GM23338 (cell line): Measurements from ENCODE around the gene ZBTB7B. TPM values are rescaled to one million over a fixed set of nuclear protein-coding genes. Genes with fewer than 3 reads are reported as not detected.

Experiments used
- EZH2 ChIP-seq: fragments of 200-600 bp; sonication (generic); IDR thresholded peaks from one replicate; pipeline ENCODE4 v1.8.0; 2017; ENCODE audit warnings: antibody characterized with exemption, mild to moderate bottlenecking, low read depth; ENCODE audit not compliant: unreplicated experiment
- NANOG ChIP-seq: IDR thresholded peaks from 2 replicates; pipeline ENCODE4 v1.6.1; 2016; ENCODE audit warnings: antibody characterized with exemption, borderline replicate concordance
- REST ChIP-seq: IDR thresholded peaks from one replicate; pipeline ENCODE4 v1.6.1; 2018; ENCODE audit warnings: antibody characterized with exemption; ENCODE audit not compliant: unreplicated experiment
- STAT1 ChIP-seq: IDR thresholded peaks from one replicate; pipeline ENCODE4 v1.6.1; 2016; ENCODE audit warnings: antibody characterized with exemption; ENCODE audit not compliant: unreplicated experiment
- ZNF331 ChIP-seq: fragments of 250-450 bp; sonication (Bioruptor Pico); IDR thresholded peaks from 2 replicates; pipeline ENCODE4 v1.5.0; 2020; ENCODE audit warnings: low read depth, mild to moderate bottlenecking, moderate library complexity
- ZNF462 ChIP-seq: fragments of 250-450 bp; sonication (Bioruptor Pico); IDR thresholded peaks from 2 replicates; pipeline ENCODE4 v1.5.0; 2020; ENCODE audit warnings: mild to moderate bottlenecking, moderate library complexity
- polyA plus RNA-seq: library from polyadenylated mRNA; unstranded; fragments of >200 nt; fragmentation: Nextera tagmentation; extraction: Ambion mirVana; gene quantifications from 2 replicates; pipeline ENCODE4 v1.2.1, GENCODE V29; 2016
- total RNA-seq: library from RNA; depleted of rRNA; stranded (reverse); fragments of >200 nt; shearing (Covaris generic); gene quantifications from 2 replicates; pipeline ENCODE4 v1.2.3, GENCODE V29; 2014
- TF ChIP-seq, protein P1 (sequence below): IDR thresholded peaks from 2 replicates; pipeline ENCODE4 v1.6.1; 2016; ENCODE audit warnings: antibody characterized with exemption

Gene ZBTB7B
- total and polyA plus RNA-seq, 2 experiments from 2014 or later = 3.6 to 32.6 TPM

GRCh38 chr1:155064832-155065429 is 62.3 kb downstream of the ZBTB7B start (continued):
- TF ChIP-seq ZNF462 (CRISPR knock-in tag) (no peak), EZH2 (no peak), REST (no peak), STAT1 (no peak), ZNF331 (CRISPR knock-in tag) (no peak), NANOG (no peak)
- TF ChIP-seq, protein P1, sequence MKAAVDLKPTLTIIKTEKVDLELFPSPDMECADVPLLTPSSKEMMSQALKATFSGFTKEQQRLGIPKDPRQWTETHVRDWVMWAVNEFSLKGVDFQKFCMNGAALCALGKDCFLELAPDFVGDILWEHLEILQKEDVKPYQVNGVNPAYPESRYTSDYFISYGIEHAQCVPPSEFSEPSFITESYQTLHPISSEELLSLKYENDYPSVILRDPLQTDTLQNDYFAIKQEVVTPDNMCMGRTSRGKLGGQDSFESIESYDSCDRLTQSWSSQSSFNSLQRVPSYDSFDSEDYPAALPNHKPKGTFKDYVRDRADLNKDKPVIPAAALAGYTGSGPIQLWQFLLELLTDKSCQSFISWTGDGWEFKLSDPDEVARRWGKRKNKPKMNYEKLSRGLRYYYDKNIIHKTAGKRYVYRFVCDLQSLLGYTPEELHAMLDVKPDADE = no peak
